HFFc6 (cell line): ENCODE results near the gene NELL2. TPM values are rescaled to one million over a fixed set of nuclear protein-coding genes. Genes with fewer than 3 reads are reported as not detected.

Source experiments
- DNase-seq: peaks from one replicate; pipeline ENCODE4 v3.0.0-alpha.2; 2018
- H3K27ac Mint-ChIP-seq: 2 replicates; pipeline ENCODE4 v1.8.0; 2020; ENCODE audit warnings: mild to moderate bottlenecking, mixed read lengths
- H3K27me3 Mint-ChIP-seq: 2 replicates; pipeline ENCODE4 v1.8.0; 2021; ENCODE audit warnings: mild to moderate bottlenecking, moderate library complexity, mixed read lengths; ENCODE audit not compliant: insufficient read depth
- H3K36me3 Mint-ChIP-seq: 2 replicates; pipeline ENCODE4 v1.8.0; 2021; ENCODE audit warnings: low read depth, mixed read lengths
- H3K4me1 Mint-ChIP-seq: 2 replicates; pipeline ENCODE4 v1.8.0; 2020; ENCODE audit warnings: low read depth, mixed read lengths
- H3K4me3 Mint-ChIP-seq: 2 replicates; pipeline ENCODE4 v1.8.0; 2020; ENCODE audit warnings: mild to moderate bottlenecking, moderate library complexity, mixed read lengths
- H3K9me3 Mint-ChIP-seq: 2 replicates; pipeline ENCODE4 v1.8.0; 2020; ENCODE audit warnings: mild to moderate bottlenecking, mixed read lengths
- CTCF ChIP-seq: fragments of 200-600 bp; sonication (generic); IDR thresholded peaks from 2 replicates; pipeline ENCODE4 v1.5.0; 2021; ENCODE audit warnings: antibody characterized with exemption, mild to moderate bottlenecking
- total RNA-seq, 6 experiments: library from RNA; stranded (reverse); fragmentation: NEBNext Ultra II Directional; extraction: Animal tissue kit (Norgen Biotek cat#: 25700); gene quantifications; 2 replicates in 1 of 6; 3 replicates in 5 of 6; pipeline ENCODE4 v1.2.3, GENCODE V29; 2021

NELL2 gene
- total RNA-seq, 6 experiments from 2014 or later = not detected

GRCh38 chr12:44510510-44510909 lies 365.6 kb downstream of the NELL2 start:
- peaks cover 14% of the 10 kb centered on the region for H3K9me3 Mint-ChIP-seq
- no peak for DNase-seq
- no peak for TF ChIP-seq CTCF
- H3K27me3 Mint-ChIP-seq = no peaks in the 10 kb centered on the region
- no peak overlapping the region for H3K27ac Mint-ChIP-seq
- no peaks in the 10 kb centered on the region; the same call in 1 of the 2 replicates for H3K36me3 Mint-ChIP-seq
- no peak overlapping the region for H3K4me3 Mint-ChIP-seq
- H3K4me1 Mint-ChIP-seq = no peaks in the 10 kb centered on the region

GRCh38 chr12:44510076-44510475 lies 366.0 kb downstream of the NELL2 start:
- H3K4me1 Mint-ChIP-seq = no peaks in the 10 kb centered on the region
- TF ChIP-seq CTCF = no peak
- H3K36me3 Mint-ChIP-seq = no peaks in the 10 kb centered on the region; the same call in 1 of the 2 replicates
- no peaks in the 10 kb centered on the region for H3K27me3 Mint-ChIP-seq
- H3K9me3 Mint-ChIP-seq = peaks cover 14% of the 10 kb centered on the region
- DNase-seq = no peak
- no peak overlapping the region for H3K4me3 Mint-ChIP-seq
- no peak overlapping the region for H3K27ac Mint-ChIP-seq

GRCh38 chr12:44509471-44509870 lies 366.6 kb downstream of the NELL2 start:
- Mint-ChIP-seq H3K4me3 (no peak overlapping the region), H3K36me3 (no peaks in the 10 kb centered on the region; the same call in 1 of the 2 replicates), H3K9me3 (peaks cover 19% of the 10 kb centered on the region), H3K27ac (no peak overlapping the region), H3K27me3 (no peaks in the 10 kb centered on the region), H3K4me1 (no peaks in the 10 kb centered on the region)
- TF ChIP-seq CTCF = no peak
- no peak for DNase-seq

GRCh38 chr12:44507461-44507860 lies 368.7 kb downstream of the NELL2 start:
- Mint-ChIP-seq H3K4me1 (no peaks in the 10 kb centered on the region), H3K4me3 (no peak overlapping the region), H3K27me3 (no peaks in the 10 kb centered on the region), H3K36me3 (no peaks in the 10 kb centered on the region; the same call in 1 of the 2 replicates), H3K27ac (no peak overlapping the region), H3K9me3 (peaks cover 21% of the 10 kb centered on the region)
- TF ChIP-seq CTCF = no peak
- no peak for DNase-seq

- no peak for DNase-seq
- Mint-ChIP-seq H3K36me3 (no peaks in the 10 kb centered on the region), H3K4me1 (no peaks in the 10 kb centered on the region), H3K27me3 (no peaks in the 10 kb centered on the region), H3K4me3 (no peak overlapping the region), H3K9me3 (peaks cover 28% of the 10 kb centered on the region), H3K27ac (no peak overlapping the region)
- TF ChIP-seq CTCF = no peak
These were observed 371.3 kb downstream of the NELL2 start for GRCh38 chr12:44504799-44505198.

GRCh38 chr12:44503329-44503728 lies 372.8 kb downstream of the NELL2 start:
- Mint-ChIP-seq H3K9me3 (peaks cover 28% of the 10 kb centered on the region), H3K4me1 (no peaks in the 10 kb centered on the region), H3K4me3 (no peak overlapping the region), H3K27ac (no peak overlapping the region), H3K36me3 (no peaks in the 10 kb centered on the region), H3K27me3 (no peaks in the 10 kb centered on the region)
- no peak for DNase-seq
- TF ChIP-seq CTCF = no peak
